IPS DF 6.9 (cell line): Measurements from ENCODE around the gene CLEC4G.

Source experiments
- DNase-seq: peaks from one replicate; pipeline ENCODE4 v3.0.0-alpha.2; 2013; ENCODE audit warnings: low read depth, low spot score
- H3K27ac ChIP-seq: one replicate; pipeline ENCODE4 v1.5.1; 2013; ENCODE audit warnings: low read length, control low read depth
- H3K27me3 ChIP-seq: 2 replicates; pipeline ENCODE4 v1.6.1; 2013; ENCODE audit warnings: mild to moderate bottlenecking, low read length; ENCODE audit not compliant: control insufficient read depth, insufficient read depth
- H3K36me3 ChIP-seq: 2 replicates; pipeline ENCODE4 v1.6.1; 2013; ENCODE audit warnings: low read length; ENCODE audit not compliant: control insufficient read depth, insufficient read depth
- H3K4me1 ChIP-seq: 2 replicates; pipeline ENCODE4 v1.6.1; 2013; ENCODE audit warnings: low read length; ENCODE audit not compliant: control insufficient read depth, insufficient read depth
- H3K4me3 ChIP-seq: 2 replicates; pipeline ENCODE4 v1.5.1; 2013; ENCODE audit warnings: mild to moderate bottlenecking, low read length
- H3K9me3 ChIP-seq: 2 replicates; pipeline ENCODE4 v1.6.1; 2013; ENCODE audit warnings: low read length, inconsistent platforms; ENCODE audit not compliant: control insufficient read depth, insufficient read depth
- WGBS: extraction: QIAGEN DNeasy Blood & Tissue Kit; methylation state at CpG from one replicate; pipeline ENCODE4 v1.1.7; 2013; ENCODE audit warnings: mixed read lengths, missing lambda C conversion rate; ENCODE audit not compliant: insufficient read length, insufficient coverage; 5-methylcytosine and 5-hydroxymethylcytosine counted together

Gene CLEC4G

DNA sequence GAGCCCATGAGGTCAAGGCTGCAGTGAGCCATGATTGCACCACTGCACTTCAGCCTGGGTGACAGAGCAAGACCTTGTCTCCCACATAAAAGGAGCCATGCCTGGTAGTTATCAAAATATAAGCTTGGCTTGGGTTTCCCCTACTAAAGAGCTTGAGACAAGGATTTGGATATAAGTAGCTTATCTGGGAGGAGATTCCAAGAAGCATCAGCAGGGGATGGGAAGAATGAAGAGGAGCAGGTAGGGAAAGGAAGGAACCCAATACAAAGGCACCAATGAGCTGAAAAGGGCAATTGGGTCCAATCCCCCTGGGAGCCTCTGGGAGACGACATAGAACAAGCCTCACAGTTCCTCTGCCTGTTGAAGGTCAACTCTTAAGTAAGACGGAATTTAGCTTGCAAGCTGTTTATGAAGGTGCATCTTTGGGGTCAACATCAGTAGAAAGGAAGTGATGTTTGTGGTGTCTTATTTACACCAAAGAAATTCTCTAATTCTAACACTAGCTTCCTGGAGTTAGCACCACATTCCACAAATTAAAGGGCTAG is 7.4 kb upstream of the CLEC4G start:
- H3K36me3 ChIP-seq: no peaks in the 10 kb centered on the region
- H3K27me3 ChIP-seq: no peaks in the 10 kb centered on the region
- no peak for DNase-seq
- WGBS: no CpG with 5 or more reads among the region's 2 CpGs
- no peaks in the 10 kb centered on the region for H3K4me1 ChIP-seq
- H3K9me3 ChIP-seq: no peaks in the 10 kb centered on the region
- no peak overlapping the region for H3K27ac ChIP-seq
- no peak overlapping the region for H3K4me3 ChIP-seq

- no peaks in the 10 kb centered on the region for H3K9me3 ChIP-seq
- no peaks in the 10 kb centered on the region for H3K4me1 ChIP-seq
- H3K36me3 ChIP-seq: no peaks in the 10 kb centered on the region
- WGBS: no CpG with 5 or more reads among the region's 7 CpGs
- H3K27ac ChIP-seq: no peak overlapping the region
- no peak overlapping the region for H3K4me3 ChIP-seq
- no peak for DNase-seq
- H3K27me3 ChIP-seq: no peaks in the 10 kb centered on the region
Observed at GRCh38 chr19:7738023-7738422, 6.1 kb upstream of the CLEC4G start.

DNA sequence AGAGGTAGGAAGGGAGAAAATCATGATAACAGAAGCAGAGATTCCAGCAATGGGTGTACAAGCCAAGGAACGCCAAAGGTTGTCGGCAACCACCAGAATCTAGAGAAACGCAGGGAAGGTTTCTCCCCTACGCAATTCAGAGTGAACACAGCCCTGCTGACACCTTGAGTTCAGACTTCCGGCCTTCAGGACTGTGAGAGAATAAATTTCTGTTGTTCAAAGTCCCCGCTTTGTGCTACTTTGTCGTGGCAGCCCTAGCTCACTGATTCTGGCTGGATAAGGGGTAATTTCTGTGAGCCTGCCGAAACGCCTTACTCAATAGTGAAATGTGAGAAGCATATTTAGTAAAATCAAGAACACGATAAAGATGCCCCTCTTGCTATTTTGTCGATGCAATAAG is 5.3 kb upstream of the CLEC4G start:
- H3K27me3 ChIP-seq: no peaks in the 10 kb centered on the region
- no peak overlapping the region for H3K27ac ChIP-seq
- no peak overlapping the region for H3K4me3 ChIP-seq
- H3K4me1 ChIP-seq: no peaks in the 10 kb centered on the region
- WGBS: no CpG with 5 or more reads among the region's 11 CpGs
- no peak for DNase-seq
- no peaks in the 10 kb centered on the region for H3K9me3 ChIP-seq
- H3K36me3 ChIP-seq: no peaks in the 10 kb centered on the region

DNA sequence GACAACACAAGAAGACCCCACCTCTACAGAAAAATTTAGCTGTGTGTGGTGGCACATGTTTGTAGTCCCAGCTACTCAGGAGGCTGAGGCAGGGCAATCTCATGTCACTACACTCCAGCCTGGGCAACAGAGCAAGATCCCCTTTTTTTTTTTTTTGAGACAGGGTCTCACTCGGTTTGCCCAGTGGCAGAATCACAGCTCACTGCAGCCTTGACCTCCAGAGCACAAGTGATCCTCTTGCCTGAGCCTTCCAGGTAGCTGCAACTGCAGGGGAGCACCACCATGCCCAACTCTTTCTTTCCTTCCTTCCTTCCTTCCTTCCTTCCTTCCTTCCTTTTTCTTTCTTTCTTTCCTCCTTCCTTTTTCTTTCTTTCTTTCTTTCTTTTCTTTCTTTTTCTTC is 4.2 kb upstream of the CLEC4G start:
- WGBS: no CpG with 5 or more reads among the region's 1 CpG
- no peaks in the 10 kb centered on the region for H3K27me3 ChIP-seq

DNA sequence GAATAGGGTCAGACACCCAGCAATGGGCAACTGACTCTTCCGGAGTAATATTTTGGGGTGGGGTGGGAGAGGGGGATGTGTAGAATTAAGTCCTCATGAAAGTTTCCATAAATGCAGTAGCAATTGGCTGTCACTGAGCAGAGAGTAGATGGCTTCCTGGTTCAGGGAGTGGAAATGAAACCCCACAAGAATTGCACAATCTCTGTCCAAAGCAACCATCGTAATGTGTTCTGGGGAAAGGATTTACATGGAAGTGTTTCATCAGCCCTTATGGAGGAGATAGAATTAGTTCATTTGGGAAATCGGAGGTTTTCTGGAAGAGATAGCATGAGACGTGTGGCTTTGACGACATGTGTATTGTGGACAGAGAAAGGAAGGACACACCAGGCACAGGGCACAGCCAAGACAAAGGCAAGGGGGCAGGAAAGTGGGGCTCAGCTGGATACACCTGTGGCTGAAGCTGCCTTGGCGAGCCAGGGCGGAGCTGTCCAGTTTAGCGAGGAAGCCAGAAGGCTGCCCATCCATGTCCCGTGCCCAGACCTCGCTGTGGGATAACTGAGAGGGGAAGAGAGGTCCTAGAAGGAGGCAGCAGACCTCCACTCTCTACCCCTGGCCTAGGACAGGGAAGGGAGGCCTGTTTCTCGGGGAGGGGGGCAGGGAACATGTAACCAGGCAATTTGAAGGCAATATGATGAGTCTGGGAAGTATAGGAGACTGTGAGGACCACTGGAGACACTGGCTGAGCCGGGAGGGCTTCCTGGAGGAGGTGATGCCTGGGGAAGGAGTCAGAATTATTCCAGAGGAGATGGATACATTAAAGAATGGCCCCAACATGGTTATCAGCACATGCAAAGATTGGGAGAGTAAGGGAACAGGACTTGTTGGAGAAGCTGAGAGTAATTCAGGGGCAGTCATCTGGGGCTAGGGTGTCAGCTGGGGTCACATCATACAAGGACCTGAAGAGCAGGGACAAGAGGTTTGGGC is 2.6 kb upstream of the CLEC4G start:
- H3K27me3 ChIP-seq: peaks cover 2% of the 10 kb centered on the region; the same call in 1 of the 2 replicates
- no peak for DNase-seq
- no peaks in the 10 kb centered on the region for H3K9me3 ChIP-seq
- H3K36me3 ChIP-seq: no peaks in the 10 kb centered on the region
- peaks cover 1% of the 10 kb centered on the region; the same call in 1 of the 2 replicates for H3K4me1 ChIP-seq
- no peak overlapping the region for H3K4me3 ChIP-seq
- WGBS: no CpG with 5 or more reads among the region's 12 CpGs
- H3K27ac ChIP-seq: no peak overlapping the region

More for the DNA sequence above, 4.2 kb upstream of the CLEC4G start:
- no peaks in the 10 kb centered on the region for H3K4me1 ChIP-seq
- no peak for DNase-seq
- no peak overlapping the region for H3K27ac ChIP-seq
- no peaks in the 10 kb centered on the region for H3K9me3 ChIP-seq
- H3K36me3 ChIP-seq: no peaks in the 10 kb centered on the region
- no peak overlapping the region for H3K4me3 ChIP-seq

GRCh38 chr19:7733376-7733775 is 1.5 kb upstream of the CLEC4G start:
- no CpG with 5 or more reads among the region's 6 CpGs for WGBS
- Histone ChIP-seq H3K9me3 (no peaks in the 10 kb centered on the region), H3K36me3 (no peaks in the 10 kb centered on the region), H3K4me1 (peaks cover 1% of the 10 kb centered on the region; the same call in 1 of the 2 replicates), H3K27ac (no peak overlapping the region), H3K4me3 (no peak overlapping the region), H3K27me3 (peaks cover 3% of the 10 kb centered on the region; the same call in 1 of the 2 replicates)
- DNase-seq: no peak

GRCh38 chr19:7731615-7732014 is 295 bp downstream of the CLEC4G start:
- Histone ChIP-seq H3K27ac (no peak overlapping the region), H3K4me1 (peaks cover 1% of the 10 kb centered on the region; the same call in 1 of the 2 replicates), H3K4me3 (no peak overlapping the region), H3K9me3 (no peaks in the 10 kb centered on the region), H3K27me3 (peaks cover 4% of the 10 kb centered on the region; the same call in 1 of the 2 replicates), H3K36me3 (no peaks in the 10 kb centered on the region)
- no CpG with 5 or more reads among the region's 5 CpGs for WGBS
- DNase-seq: no peak

DNA sequence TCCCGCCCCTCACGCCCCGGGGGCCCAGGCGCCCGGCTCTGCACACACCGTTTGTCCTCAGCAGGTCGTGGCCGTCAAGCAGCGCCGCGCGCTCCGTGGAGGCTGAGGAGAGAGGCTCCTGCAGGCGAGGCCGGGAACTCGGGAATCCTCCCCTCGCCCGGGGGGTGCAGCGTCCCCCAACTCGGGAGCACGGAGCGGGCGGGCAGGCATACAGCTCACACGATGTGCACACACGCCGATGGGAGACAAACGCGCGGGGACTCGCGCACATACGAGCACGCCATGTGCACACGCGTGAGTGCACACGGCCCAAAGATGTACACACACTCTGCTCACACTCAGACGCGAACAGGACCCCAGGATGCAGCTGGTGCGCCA is 703 bp downstream of the CLEC4G start:
- no peaks in the 10 kb centered on the region for H3K36me3 ChIP-seq
- no peak overlapping the region for H3K27ac ChIP-seq
- no peak overlapping the region for H3K4me3 ChIP-seq
- H3K27me3 ChIP-seq: peaks cover 4% of the 10 kb centered on the region; the same call in 1 of the 2 replicates
- H3K4me1 ChIP-seq: peaks cover 1% of the 10 kb centered on the region; the same call in 1 of the 2 replicates
- no peaks in the 10 kb centered on the region for H3K9me3 ChIP-seq
- no CpG with 5 or more reads among the region's 39 CpGs for WGBS
- no peak for DNase-seq

- Histone ChIP-seq H3K4me1 (peaks cover 1% of the 10 kb centered on the region; the same call in 1 of the 2 replicates), H3K9me3 (no peaks in the 10 kb centered on the region), H3K36me3 (no peaks in the 10 kb centered on the region), H3K4me3 (peak overlapping the region; percentile 14; the same call in 1 of the 2 replicates), H3K27ac (no peak overlapping the region), H3K27me3 (peaks cover 4% of the 10 kb centered on the region; the same call in 1 of the 2 replicates)
- no peak for DNase-seq
- WGBS: no CpG with 5 or more reads among the region's 78 CpGs
Observed at GRCh38 chr19:7730286-7731217, 1.4 kb downstream of the CLEC4G start.

DNA sequence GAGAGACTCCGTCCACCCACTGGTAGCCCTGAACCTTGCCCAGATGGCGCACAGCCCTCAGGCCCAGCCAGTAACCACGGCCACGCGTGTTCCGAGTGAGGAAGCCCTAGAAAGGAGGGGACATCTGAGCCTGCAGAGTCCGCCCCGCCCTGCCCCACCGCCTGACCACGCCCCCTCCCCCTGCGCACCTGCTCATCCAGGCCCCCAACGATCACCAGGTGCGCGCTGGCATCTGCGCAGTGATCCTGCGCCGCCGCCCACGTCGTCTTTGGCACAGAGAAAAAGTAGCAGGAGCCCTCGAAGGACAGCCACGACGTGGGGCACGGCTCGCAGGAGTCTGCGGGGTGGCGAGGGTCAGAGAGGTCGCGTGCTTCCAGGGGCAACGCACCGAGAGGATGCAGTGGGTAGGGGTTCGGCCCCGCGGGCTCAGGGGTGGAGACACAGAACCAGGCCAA is 2.1 kb downstream of the CLEC4G start:
- Histone ChIP-seq H3K27ac (no peak overlapping the region), H3K9me3 (no peaks in the 10 kb centered on the region), H3K4me1 (peaks cover 1% of the 10 kb centered on the region; the same call in 1 of the 2 replicates), H3K36me3 (no peaks in the 10 kb centered on the region), H3K27me3 (peaks cover 4% of the 10 kb centered on the region; the same call in 1 of the 2 replicates), H3K4me3 (peak overlapping the region; percentile 14; the same call in 1 of the 2 replicates)
- WGBS: no CpG with 5 or more reads among the region's 34 CpGs
- DNase-seq: no peak
